Subcutaneous adipose tissue (tissue), 4 donors: ENCODE data around the gene YWHAH. TPM values are rescaled to one million over a fixed set of nuclear protein-coding genes. Genes with fewer than 3 reads are reported as not detected.

ENCODE experiments used
- total RNA-seq, 4 donors: library from RNA; depleted of rRNA; stranded (reverse); fragments of >200 nt; gene quantifications; one replicate each; pipeline ENCODE4 v1.1.0, GENCODE V29; 2016
- TF ChIP-seq, protein P1 (sequence below): fragments of 450-650 bp; IDR thresholded peaks from one replicate; pipeline ENCODE4 v1.5.1; 2016; ENCODE audit warnings: low read depth, mild to moderate bottlenecking, control low read depth, antibody characterized with exemption, moderate library complexity

Gene YWHAH
- total RNA-seq, 4 donors from 2014 or later, result 47.7 to 99.0 (median 54.0) TPM

DNA sequence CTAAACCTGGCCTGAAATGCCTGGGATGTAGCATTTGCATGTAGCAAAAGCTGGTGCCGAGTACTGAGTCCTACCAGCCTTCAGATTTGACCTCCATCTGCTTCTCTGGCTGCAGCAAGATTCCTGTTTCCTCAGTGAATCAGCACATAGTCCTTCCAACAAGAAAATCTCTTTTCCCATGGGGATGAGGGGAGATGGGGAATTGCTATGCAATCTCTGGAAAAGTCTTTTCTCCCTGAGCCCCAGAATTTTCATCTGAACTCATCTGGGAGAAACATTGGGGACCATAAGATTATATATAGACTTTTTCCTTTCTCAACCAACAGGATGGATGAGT lies 32.0 kb upstream of the YWHAH start:
- TF ChIP-seq, protein P1, sequence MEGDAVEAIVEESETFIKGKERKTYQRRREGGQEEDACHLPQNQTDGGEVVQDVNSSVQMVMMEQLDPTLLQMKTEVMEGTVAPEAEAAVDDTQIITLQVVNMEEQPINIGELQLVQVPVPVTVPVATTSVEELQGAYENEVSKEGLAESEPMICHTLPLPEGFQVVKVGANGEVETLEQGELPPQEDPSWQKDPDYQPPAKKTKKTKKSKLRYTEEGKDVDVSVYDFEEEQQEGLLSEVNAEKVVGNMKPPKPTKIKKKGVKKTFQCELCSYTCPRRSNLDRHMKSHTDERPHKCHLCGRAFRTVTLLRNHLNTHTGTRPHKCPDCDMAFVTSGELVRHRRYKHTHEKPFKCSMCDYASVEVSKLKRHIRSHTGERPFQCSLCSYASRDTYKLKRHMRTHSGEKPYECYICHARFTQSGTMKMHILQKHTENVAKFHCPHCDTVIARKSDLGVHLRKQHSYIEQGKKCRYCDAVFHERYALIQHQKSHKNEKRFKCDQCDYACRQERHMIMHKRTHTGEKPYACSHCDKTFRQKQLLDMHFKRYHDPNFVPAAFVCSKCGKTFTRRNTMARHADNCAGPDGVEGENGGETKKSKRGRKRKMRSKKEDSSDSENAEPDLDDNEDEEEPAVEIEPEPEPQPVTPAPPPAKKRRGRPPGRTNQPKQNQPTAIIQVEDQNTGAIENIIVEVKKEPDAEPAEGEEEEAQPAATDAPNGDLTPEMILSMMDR, result no peak

DNA sequence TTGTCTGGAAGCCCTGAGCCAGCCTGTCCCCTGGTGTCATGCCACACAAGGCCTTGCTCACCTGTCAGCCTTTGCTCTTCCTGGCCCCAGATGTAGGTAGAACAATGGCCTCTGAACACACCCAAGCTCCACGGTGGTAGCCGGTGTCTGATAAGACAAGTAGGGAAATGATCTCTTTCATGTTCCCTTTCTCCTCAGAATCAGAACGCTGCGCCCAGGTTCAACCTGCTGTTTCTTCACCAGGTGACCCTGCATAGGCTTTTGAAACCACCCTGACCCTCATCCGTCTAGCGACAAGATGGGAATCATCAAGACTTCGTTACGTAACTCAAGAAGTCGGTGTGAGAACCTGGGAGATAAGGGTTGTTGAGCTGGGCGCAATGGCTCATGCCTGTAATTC lies 28.7 kb upstream of the YWHAH start:
- TF ChIP-seq, protein P1, result no peak

DNA sequence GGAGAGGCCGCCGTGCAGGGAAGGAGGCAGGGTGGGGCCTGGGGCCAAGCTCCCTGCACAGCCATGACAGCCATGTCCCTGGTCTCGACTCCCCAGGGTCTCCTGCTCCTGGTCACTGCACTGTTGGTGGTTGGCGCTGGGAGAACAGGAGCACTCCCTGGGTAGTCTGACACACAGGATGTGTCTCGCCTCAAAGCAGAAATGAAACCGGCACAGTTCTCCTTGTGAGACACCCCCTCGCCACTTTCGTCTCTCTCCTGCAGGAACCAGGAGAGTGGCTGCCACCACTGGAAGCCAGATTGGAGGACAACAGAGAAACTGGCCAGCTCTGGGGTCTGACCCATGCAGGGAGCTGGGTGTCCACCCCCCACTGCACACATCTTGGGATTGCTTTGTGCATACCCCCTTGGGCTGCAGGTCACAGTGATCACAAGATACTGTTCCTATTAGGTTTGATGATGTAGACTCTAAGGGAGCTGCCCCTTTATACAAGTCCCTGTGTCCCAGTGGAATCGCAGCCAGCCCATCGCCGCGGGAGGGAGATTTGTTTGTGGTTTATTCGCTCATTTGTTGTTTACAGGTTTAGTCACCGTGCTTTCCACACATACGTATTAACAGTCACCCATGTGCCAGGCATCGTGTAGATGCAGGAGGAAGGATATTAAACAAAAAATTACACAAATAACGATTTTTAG lies 27.0 kb upstream of the YWHAH start:
- TF ChIP-seq, protein P1, result no peak

DNA sequence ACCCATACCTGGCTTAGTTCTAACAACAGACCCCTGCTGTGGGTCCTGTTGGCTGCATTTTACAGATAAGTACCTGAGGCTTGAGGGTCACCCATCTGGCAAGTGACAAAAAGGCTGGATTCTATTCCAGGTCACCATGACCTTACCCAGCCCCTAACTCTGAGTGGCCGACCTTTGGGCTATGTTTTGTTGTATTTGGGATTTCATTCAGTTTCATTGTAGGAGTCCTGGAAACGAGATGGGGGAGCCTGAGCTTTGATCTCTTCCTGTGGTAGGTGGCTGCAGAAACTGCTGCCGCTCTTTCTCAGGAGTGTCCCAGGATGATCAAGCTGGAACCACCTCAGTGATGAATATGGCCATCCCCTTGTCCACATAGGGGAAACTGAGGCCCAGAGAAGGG lies 24.6 kb upstream of the YWHAH start:
- TF ChIP-seq, protein P1, result no peak

DNA sequence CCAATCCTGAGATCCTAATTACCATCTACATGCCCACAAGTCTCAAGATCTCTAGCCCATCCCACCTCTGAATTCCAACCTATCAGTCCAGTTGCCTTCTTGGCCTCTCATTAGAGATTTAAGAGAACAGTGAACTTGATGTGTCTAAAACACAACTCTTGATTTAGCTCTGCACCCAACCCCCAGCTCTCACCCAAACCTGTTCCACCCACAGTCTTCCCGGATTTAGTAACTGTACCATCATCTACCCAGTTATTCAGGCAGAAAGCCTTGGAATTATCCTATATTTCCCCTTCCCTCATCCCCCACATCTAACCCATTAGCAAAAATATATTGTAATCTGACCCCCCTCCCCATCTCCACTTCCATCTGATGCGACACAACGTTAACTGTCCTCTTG lies 24.0 kb upstream of the YWHAH start:
- TF ChIP-seq, protein P1, result no peak

DNA sequence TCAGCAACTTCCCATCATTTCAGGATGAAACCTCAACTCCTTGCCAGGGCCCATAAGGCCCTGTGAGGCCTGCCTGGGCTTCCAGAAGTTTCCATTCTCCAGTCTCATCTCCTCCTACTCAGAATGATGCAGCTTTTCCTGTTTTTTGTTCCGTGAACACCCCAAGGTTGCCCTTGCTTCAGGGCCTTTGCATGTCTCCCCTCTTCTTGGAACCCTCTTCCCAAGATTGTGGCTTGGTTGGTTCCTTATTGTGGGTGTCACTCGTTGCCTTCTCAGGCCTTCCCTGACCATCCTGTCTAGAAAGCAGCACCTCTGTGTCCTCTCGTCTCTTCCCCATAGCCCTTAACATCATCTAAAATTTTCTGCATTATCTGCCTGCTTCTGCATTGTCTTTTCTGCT lies 23.2 kb upstream of the YWHAH start:
- TF ChIP-seq, protein P1, result no peak

DNA sequence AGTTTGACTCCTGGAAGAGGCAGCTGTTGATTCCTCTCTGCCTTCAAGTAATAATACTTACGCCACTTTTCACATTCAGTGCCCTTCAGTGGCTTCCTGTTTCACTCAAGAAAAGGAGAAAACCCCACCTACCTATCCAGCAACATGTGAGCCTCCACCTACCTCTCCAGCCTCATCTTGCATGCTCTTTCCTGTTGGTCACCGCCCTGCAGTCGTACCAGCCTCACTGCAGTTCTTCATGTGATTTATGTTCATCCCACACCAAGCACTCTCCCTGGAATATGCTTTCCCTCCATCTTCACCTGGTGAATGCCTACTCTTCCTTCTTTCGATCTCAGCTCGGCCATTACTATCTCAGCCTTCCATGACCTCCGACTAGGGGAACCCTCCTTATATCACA lies 21.8 kb upstream of the YWHAH start:
- TF ChIP-seq, protein P1, result no peak
